ENCODE data around the gene PHAF1. TPM values are rescaled to one million over a fixed set of nuclear protein-coding genes. Genes with fewer than 3 reads are reported as not detected.

PHAF1 gene
- polyA plus RNA-seq, 1 donor from 2014 or later = 9.8 TPM

- Histone ChIP-seq H2AFZ (ENCODE audit: low read depth, low read length) (no peak overlapping the region), H4K20me1 (ENCODE audit: insufficient read depth) (peaks cover 20% of the 10 kb centered on the region)
These were observed 64.3 kb downstream of the PHAF1 start for GRCh38 chr16:67173808-67174705.

More at GRCh38 chr16:67173808-67174705, 64.3 kb downstream of the PHAF1 start:
- no peak overlapping the region for H3K27ac ChIP-seq (ENCODE audit: low read length)
- H3K9me2 ChIP-seq (ENCODE audit: insufficient read depth, low read length) = no peaks in the 10 kb centered on the region
- H3K4me2 ChIP-seq (ENCODE audit: low read length) = peak overlapping the region; percentile 30
- H3F3A ChIP-seq (ENCODE audit: insufficient read depth, low read length, poor library complexity, severe bottlenecking) = no peaks in the 10 kb centered on the region
- peaks cover 76% of the 10 kb centered on the region for H3K27me3 ChIP-seq (ENCODE audit: insufficient read depth, low read depth, low read length)
- no peaks in the 10 kb centered on the region for H3K79me2 ChIP-seq (replicated peaks; ENCODE audit: insufficient read depth, low read length)
- TF ChIP-seq EZH2 (IDR thresholded peaks at IDR 0.05; ENCODE audit: borderline replicate concordance, insufficient read depth, low read length, poor library complexity, severe bottlenecking) (no peak), TAF1 (IDR thresholded peaks at IDR 0.05; ENCODE audit: low read depth) (no peak), POLR2AphosphoS5 (IDR thresholded peaks at IDR 0.05) (no peak), CTCF (IDR thresholded peaks at IDR 0.05; ENCODE audit: poor library complexity, severe bottlenecking) (peak; percentile 52), RAD21 (conservative IDR thresholded peaks at IDR 0.05) (no peak), REST (IDR thresholded peaks at IDR 0.05; ENCODE audit: borderline replicate concordance) (no peak), EP300 (conservative IDR thresholded peaks at IDR 0.05; ENCODE audit: poor library complexity, severe bottlenecking) (no peak), SMC3 (conservative IDR thresholded peaks at IDR 0.05; ENCODE audit: poor library complexity) (peak; percentile 23), MXI1 (conservative IDR thresholded peaks at IDR 0.05; ENCODE audit: poor library complexity, severe bottlenecking) (peak; percentile 30)
- peak overlapping the region; percentile 63 for H3K4me3 ChIP-seq (ENCODE audit: low read length)
- H3K36me3 ChIP-seq (ENCODE audit: insufficient read depth, low read length) = no peaks in the 10 kb centered on the region
- H3K9ac ChIP-seq (ENCODE audit: low read length) = peak overlapping the region; percentile 38
- H3K9me3 ChIP-seq (ENCODE audit: low read length) = no peaks in the 10 kb centered on the region

All from neural cell (in vitro differentiated cells).